ENCODE measurements around the gene MASP2. TPM values are rescaled to one million over a fixed set of nuclear protein-coding genes. Genes with fewer than 3 reads are reported as not detected.

Gene MASP2
- total and polyA plus RNA-seq, 2 of the 8 experiments (the other 6 are each of a cell fraction or from before 2014, with no cell fraction given): 0.54 to 1.2 TPM

DNA sequence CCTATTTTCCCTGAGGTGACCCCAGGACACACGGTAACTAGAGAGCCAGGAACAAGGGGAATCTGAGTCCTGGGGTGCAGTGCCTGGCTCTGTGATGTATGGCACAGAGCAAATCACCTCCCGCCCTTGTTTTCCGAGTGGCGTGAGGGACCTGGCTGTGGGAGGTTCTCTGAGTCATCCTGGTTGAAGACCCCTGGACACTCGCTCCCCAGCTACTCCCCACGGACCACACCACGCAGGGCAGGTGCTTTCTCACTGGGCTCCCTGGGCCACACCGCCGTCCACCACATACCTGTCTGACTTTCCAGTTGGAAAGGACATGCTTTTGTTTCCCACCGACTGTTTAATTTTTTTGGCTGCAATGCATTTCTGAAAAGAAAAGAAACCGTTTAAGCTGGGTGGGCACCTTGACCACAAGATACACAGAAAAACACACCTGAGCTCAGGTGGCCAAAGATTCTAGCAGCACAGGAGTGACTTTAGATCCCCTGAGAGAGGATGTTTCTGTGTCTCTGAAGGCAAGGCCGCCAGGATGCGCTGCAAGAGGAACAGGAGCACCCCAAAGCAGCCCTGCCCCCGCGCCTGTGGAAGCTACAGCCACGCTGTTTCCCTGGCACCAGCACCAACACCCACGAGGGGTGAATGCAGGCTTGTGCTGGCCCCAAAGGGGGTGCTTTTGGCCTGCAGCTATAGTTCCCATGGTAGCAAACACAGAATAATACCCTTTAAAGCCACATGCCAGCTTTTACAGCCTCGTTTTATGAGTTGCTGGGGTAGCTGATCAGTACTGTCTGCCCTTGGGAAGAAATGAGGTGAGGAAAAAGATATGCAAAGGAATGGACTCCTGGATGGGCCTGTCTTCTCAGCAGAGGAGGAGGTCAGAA is 20.9 kb upstream of the MASP2 start:
- no peak overlapping the region for H3K14ac ChIP-seq (ENCODE audit: insufficient read length)
- peaks cover 0 to 10% of the 10 kb centered on the region in 2 experiments for H4K20me1 ChIP-seq (replicated peaks in 1 of 2; ENCODE audit: control insufficient read depth in 1 of 2, insufficient read depth in 2 of 2, low read length in 2 of 2)
- H3K36me3 ChIP-seq (ENCODE audit: control insufficient read depth in 2 of 4, insufficient read depth in 4 of 4, low read length in 3 of 4): peaks cover 35 to 75% (median 68%) of the 10 kb centered on the region in 4 experiments
- no peaks in the 10 kb centered on the region for H3K79me2 ChIP-seq (ENCODE audit: control insufficient read depth in 1 of 2, insufficient read depth in 2 of 2, low read length in 2 of 2)
- H3K9me3 ChIP-seq (ENCODE audit: insufficient read depth in 2 of 2, low read depth in 1 of 2, low read length in 1 of 2): no peaks in the 10 kb centered on the region
- H2AK5ac ChIP-seq (ENCODE audit: low read depth, low read length): no peak overlapping the region
- no peak overlapping the region for H3K4me3 ChIP-seq (ENCODE audit: extremely low read depth in 1 of 4, insufficient read depth in 2 of 4, low read depth in 3 of 4, low read length in 4 of 4)
- H3K27ac ChIP-seq (ENCODE audit: low read depth, low read length): no peak overlapping the region
- H3K4ac ChIP-seq (replicated peaks; ENCODE audit: insufficient read length, low read depth, low read length): no peak overlapping the region
- FAIRE-seq (no peak), DNase-seq (ENCODE audit: low read depth in 1 of 2, low spot score in 2 of 2) (no peak)
- no peak overlapping the region for H3K56ac ChIP-seq (replicated peaks; ENCODE audit: insufficient read length, low read depth, low read length)
- H2BK120ac ChIP-seq (replicated peaks; ENCODE audit: low read depth, low read length): no peak overlapping the region
- CTCF ChIA-PET (ENCODE audit: partially characterized antibody): interaction anchor here (1.1 to 8.6 kb wide), 3 partner anchors 10 to 34 kb away, joined by 3 to 58 read pairs (median 46); no protein-coding TSS in a partner anchor
- POLR2A ChIA-PET (ENCODE audit: partially characterized antibody): interaction anchor here (1.0 to 3.8 kb wide), 5 partner anchors 9 to 26 kb away, joined by 3 to 18 read pairs (median 4); no protein-coding TSS in a partner anchor
- H3K27me3 ChIP-seq (replicated peaks in 1 of 4; ENCODE audit: control insufficient read depth in 3 of 4, extremely low read depth in 1 of 4, insufficient read depth in 3 of 4, low read length in 3 of 4): no peaks in the 10 kb centered on the region; a peak in 1 of 7 replicates
- H3K4me2 ChIP-seq (ENCODE audit: insufficient read depth in 1 of 2, low read depth in 2 of 2, low read length in 2 of 2): no peak overlapping the region
- H3K9ac ChIP-seq (replicated peaks in 1 of 4; ENCODE audit: extremely low read depth in 1 of 4, low read depth in 3 of 4, low read length in 3 of 4): no peak overlapping the region
- H4K91ac ChIP-seq (replicated peaks; ENCODE audit: insufficient read length, low read length): no peak overlapping the region
- H3K4me1 ChIP-seq (replicated peaks in 1 of 4; ENCODE audit: control insufficient read depth in 3 of 4, insufficient read depth in 4 of 4, low read length in 3 of 4): no peaks in the 10 kb centered on the region
- no peak overlapping the region for H2BK5ac ChIP-seq (ENCODE audit: low read depth, low read length)
- no peaks in the 10 kb centered on the region; the same call in 1 of the 2 replicates for H3K79me1 ChIP-seq (ENCODE audit: low read depth, low read length)
- H4K8ac ChIP-seq (ENCODE audit: extremely low read depth, insufficient read depth, low read length): peak overlapping the region; percentile 78; the same call in 1 of the 2 replicates
- no peak overlapping the region for H2BK12ac ChIP-seq (ENCODE audit: low read depth, low read length)
- no peak overlapping the region for H2BK20ac ChIP-seq (ENCODE audit: low read length)
- no peak overlapping the region for H2AFZ ChIP-seq (ENCODE audit: low read length)
- H3K18ac ChIP-seq (ENCODE audit: extremely low read depth, low read length): no peak overlapping the region
- H2BK15ac ChIP-seq (ENCODE audit: low read length): no peak overlapping the region
- no peak overlapping the region for H3K23ac ChIP-seq (ENCODE audit: insufficient read length)
- no peaks in the 10 kb centered on the region for H3K23me2 ChIP-seq (ENCODE audit: low read depth, low read length)
- WGBS, 2 experiments (ENCODE audit: extremely low coverage in 1 of 2, insufficient coverage in 1 of 2, insufficient read length in 1 of 2, insufficient replicate concordance in 2 of 2, low coverage in 1 of 2, low lambda C conversion rate in 2 of 2, missing lambda C conversion rate in 1 of 2): 94% methylated on average over 18 of the region's 18 CpGs; no CpG with 5 or more reads in 1 of the 2 experiments
- H4K5ac ChIP-seq (ENCODE audit: insufficient read length, low read depth, low read length): no peak overlapping the region
- TF ChIP-seq RNF2 (IDR thresholded peaks at IDR 0.05; ENCODE audit: borderline replicate concordance, low read depth, low read length, missing control alignments, poor library complexity, severe bottlenecking): no peak
- TF ChIP-seq PHF8 (conservative IDR thresholded peaks at IDR 0.05; ENCODE audit: low read depth, low read length): no peak
- no peak for TF ChIP-seq RXRA (IDR thresholded peaks at IDR 0.05; ENCODE audit: insufficient read depth, low read depth, low read length)
- TF ChIP-seq CTBP2 (IDR thresholded peaks at IDR 0.05; ENCODE audit: borderline replicate concordance, insufficient read depth, insufficient read length, low read length): no peak
- TF ChIP-seq, protein P1, sequence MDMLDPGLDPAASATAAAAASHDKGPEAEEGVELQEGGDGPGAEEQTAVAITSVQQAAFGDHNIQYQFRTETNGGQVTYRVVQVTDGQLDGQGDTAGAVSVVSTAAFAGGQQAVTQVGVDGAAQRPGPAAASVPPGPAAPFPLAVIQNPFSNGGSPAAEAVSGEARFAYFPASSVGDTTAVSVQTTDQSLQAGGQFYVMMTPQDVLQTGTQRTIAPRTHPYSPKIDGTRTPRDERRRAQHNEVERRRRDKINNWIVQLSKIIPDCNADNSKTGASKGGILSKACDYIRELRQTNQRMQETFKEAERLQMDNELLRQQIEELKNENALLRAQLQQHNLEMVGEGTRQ (IDR thresholded peaks at IDR 0.05; ENCODE audit: low read length): no peak
- no peak for TF ChIP-seq SUZ12 (IDR thresholded peaks at IDR 0.05; ENCODE audit: low read length)
- no peak for TF ChIP-seq POLR2A (IDR thresholded peaks at IDR 0.05; ENCODE audit: control extremely low read depth in 1 of 2, low read depth in 2 of 2, low read length in 2 of 2)
- TF ChIP-seq CEBPB (IDR thresholded peaks at IDR 0.05; ENCODE audit: low read depth, low read length): no peak
- TF ChIP-seq TEAD4 (IDR thresholded peaks at IDR 0.05; ENCODE audit: low read depth, low read length): no peak
- TF ChIP-seq POLR2AphosphoS5 (IDR thresholded peaks at IDR 0.05; ENCODE audit: low read depth, low read length): no peak
